RWPE2 (cell line): ENCODE measurements around the gene SLC25A47.
"Not testable (repeated sequence)": the region's sequence is repeated elsewhere in the genome, so short reads cannot be mapped to it uniquely, and the experiment has no call there.

Source experiments
- ATAC-seq: fragments of 200-7000 bp; cut with Tn5 transposase; 3 replicates; pipeline ENCODE4 v1.9.1; 2021; ENCODE audit warnings: low read depth
- DNase-seq: peaks from one replicate; pipeline ENCODE4 v3.0.0-alpha.2; 2020; ENCODE audit warnings: low spot score
- H3K27ac ChIP-seq: fragments of 450-650 bp; 2 replicates; pipeline ENCODE4 v1.5.1; 2017; ENCODE audit warnings: mild to moderate bottlenecking; ENCODE audit not compliant: poor library complexity, severe bottlenecking
- H3K27me3 ChIP-seq: fragments of 250-450 bp; sonication (Bioruptor Pico); 2 replicates; pipeline ENCODE4 v1.5.1; 2021; ENCODE audit warnings: mild to moderate bottlenecking, moderate library complexity; ENCODE audit not compliant: insufficient read depth, poor library complexity, severe bottlenecking
- H3K36me3 ChIP-seq: fragments of 250-450 bp; sonication (Bioruptor Pico); 2 replicates; pipeline ENCODE4 v1.5.1; 2020; ENCODE audit warnings: low read depth, mild to moderate bottlenecking, moderate library complexity
- H3K4me1 ChIP-seq: fragments of 250-450 bp; sonication (Bioruptor Pico); 2 replicates; pipeline ENCODE4 v1.5.1; 2021; ENCODE audit warnings: mild to moderate bottlenecking, moderate library complexity; ENCODE audit not compliant: insufficient read depth, poor library complexity, severe bottlenecking
- H3K4me3 ChIP-seq: fragments of 250-450 bp; sonication (Bioruptor Pico); 2 replicates; pipeline ENCODE4 v1.5.1; 2021; ENCODE audit warnings: mild to moderate bottlenecking, moderate library complexity; ENCODE audit not compliant: severe bottlenecking
- H3K9me3 ChIP-seq: fragments of 250-450 bp; sonication (Bioruptor Pico); 2 replicates; pipeline ENCODE4 v1.5.1; 2021; ENCODE audit warnings: mild to moderate bottlenecking, moderate library complexity; ENCODE audit not compliant: severe bottlenecking
- CTCF ChIP-seq: fragments of 450-650 bp; IDR thresholded peaks from one replicate; pipeline ENCODE4 v1.5.1; 2017; ENCODE audit warnings: mild to moderate bottlenecking, moderate library complexity; ENCODE audit not compliant: poor library complexity, severe bottlenecking

Gene SLC25A47

GRCh38 chr14:100306101-100306997 lies 16.8 kb upstream of the SLC25A47 start, which contains the start of gene SLC25A29:
TSS of gene SLC25A29 (minus strand) at chr14:100306444. CDS start at chr14:100306232, 212 bp downstream.
- no peak for DNase-seq
- Histone ChIP-seq H3K27ac (peak within 1 kb of the TSS; percentile 55), H3K4me1 (peaks cover 4% of the 10 kb centered on the region), H3K9me3 (no peaks in the 10 kb centered on the region), H3K4me3 (peak within 1 kb of the TSS; percentile 61), H3K36me3 (no peaks in the 10 kb centered on the region), H3K27me3 (no peaks in the 10 kb centered on the region)
- TF ChIP-seq CTCF = peak; percentile 11
- peak; percentile 77 for ATAC-seq

GRCh38 chr14:100306998-100307765 lies 16.0 kb upstream of the SLC25A47 start:
- peaks cover 4% of the 10 kb centered on the region for H3K4me1 ChIP-seq
- ATAC-seq = peak; percentile 21
- TF ChIP-seq CTCF = no peak
- peak overlapping the region; percentile 61 for H3K4me3 ChIP-seq
- peak overlapping the region; percentile 55 for H3K27ac ChIP-seq
- no peaks in the 10 kb centered on the region for H3K36me3 ChIP-seq
- no peak for DNase-seq
- no peaks in the 10 kb centered on the region for H3K9me3 ChIP-seq
- H3K27me3 ChIP-seq = no peaks in the 10 kb centered on the region

- Histone ChIP-seq H3K36me3 (no peaks in the 10 kb centered on the region), H3K9me3 (no peaks in the 10 kb centered on the region), H3K4me1 (peaks cover 4% of the 10 kb centered on the region), H3K4me3 (peak overlapping the region; percentile 61), H3K27me3 (no peaks in the 10 kb centered on the region), H3K27ac (peak overlapping the region; percentile 55)
- peak; percentile 13 for TF ChIP-seq CTCF
- no peak for DNase-seq
- no peak for ATAC-seq
These were observed 15.2 kb upstream of the SLC25A47 start for GRCh38 chr14:100307766-100308426.

GRCh38 chr14:100308427-100308792 lies 14.7 kb upstream of the SLC25A47 start:
- H3K4me1 ChIP-seq, H3K27ac ChIP-seq, H3K9me3 ChIP-seq, H3K36me3 ChIP-seq, H3K27me3 ChIP-seq, ATAC-seq, DNase-seq, H3K4me3 ChIP-seq: not testable (repeated sequence)
- TF ChIP-seq CTCF = peak; percentile 2
